ENCODE results near the gene UPP1.

Gene UPP1

DNA sequence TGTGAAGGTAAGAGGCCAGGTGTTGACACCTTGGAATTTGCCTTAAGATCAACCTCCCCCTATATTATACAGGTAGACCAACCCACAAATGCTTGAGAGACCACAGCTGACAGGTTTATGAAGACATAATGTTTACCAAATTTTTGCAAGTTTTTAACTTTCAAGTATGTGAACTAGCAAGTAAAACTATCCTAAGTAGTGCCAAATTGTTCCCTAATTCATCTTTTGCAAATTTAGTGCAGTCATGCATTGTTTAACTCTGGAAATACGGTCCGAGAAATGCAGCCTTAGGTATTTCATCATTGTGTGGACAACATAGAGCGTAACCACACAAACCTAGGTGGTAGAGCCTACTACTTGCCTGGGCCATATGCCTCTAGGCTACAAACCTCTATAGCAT is 10.7 kb downstream of the UPP1 start:
- no peak overlapping the region for H3K4me3 ChIP-seq (ENCODE audit: low read depth, low read length)
- TF ChIP-seq, protein P1, sequence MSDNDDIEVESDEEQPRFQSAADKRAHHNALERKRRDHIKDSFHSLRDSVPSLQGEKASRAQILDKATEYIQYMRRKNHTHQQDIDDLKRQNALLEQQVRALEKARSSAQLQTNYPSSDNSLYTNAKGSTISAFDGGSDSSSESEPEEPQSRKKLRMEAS (IDR thresholded peaks at IDR 0.05; ENCODE audit: low read depth, low read length), result no peak
- no peak for DNase-seq (ENCODE audit: low read depth)

DNA sequence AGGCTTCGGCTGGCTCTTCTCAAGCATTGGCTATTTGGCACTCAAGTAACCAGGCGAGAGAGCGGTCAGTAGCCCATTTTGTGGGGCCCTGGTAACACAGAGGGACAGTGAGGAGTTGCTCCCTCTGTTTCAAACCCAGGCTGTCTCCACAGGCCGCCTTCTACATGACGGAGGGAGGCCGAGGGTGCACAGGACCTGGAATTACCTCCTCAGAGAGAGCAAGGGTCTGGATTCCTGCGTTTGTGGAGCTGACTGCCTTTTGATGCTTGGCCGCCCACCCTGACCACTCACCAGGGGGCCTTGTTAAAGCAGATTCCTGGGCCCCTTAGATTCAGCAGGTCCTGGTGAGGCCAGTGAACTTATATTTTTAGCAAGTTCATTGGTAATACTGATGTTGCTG is 12.3 kb downstream of the UPP1 start:
- TF ChIP-seq, protein P1 (IDR thresholded peaks at IDR 0.05; ENCODE audit: low read depth, low read length), result no peak
- TF ChIP-seq MYC (IDR thresholded peaks at IDR 0.05; ENCODE audit: low read depth, low read length), result no peak
- DNase-seq (ENCODE audit: low read depth), result no peak
- H3K4me3 ChIP-seq (ENCODE audit: low read depth, low read length), result no peak overlapping the region

DNA sequence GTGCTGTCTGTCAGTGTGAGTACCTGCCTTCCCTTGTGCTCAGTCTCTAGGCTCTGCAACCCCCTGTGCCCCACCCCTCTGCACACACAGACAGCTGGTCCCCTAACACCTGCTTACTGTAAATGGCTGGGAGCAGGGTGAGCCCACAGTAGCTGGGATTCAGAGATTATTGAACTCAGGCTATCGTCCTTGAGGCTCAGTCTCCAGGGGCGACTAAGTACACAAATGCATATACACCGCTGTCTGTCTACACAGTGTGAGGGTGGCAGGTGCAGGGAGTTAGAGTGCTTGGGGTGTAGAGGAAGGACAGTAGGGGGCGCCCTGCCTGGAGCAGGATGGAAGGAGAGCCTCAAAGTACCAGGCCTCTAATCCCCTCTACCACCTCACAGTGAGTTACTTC is 12.9 kb downstream of the UPP1 start:
- DNase-seq (ENCODE audit: low read depth), result peak; percentile 38
- TF ChIP-seq, protein P1 (IDR thresholded peaks at IDR 0.05; ENCODE audit: low read depth, low read length), result no peak
- TF ChIP-seq, protein P2, sequence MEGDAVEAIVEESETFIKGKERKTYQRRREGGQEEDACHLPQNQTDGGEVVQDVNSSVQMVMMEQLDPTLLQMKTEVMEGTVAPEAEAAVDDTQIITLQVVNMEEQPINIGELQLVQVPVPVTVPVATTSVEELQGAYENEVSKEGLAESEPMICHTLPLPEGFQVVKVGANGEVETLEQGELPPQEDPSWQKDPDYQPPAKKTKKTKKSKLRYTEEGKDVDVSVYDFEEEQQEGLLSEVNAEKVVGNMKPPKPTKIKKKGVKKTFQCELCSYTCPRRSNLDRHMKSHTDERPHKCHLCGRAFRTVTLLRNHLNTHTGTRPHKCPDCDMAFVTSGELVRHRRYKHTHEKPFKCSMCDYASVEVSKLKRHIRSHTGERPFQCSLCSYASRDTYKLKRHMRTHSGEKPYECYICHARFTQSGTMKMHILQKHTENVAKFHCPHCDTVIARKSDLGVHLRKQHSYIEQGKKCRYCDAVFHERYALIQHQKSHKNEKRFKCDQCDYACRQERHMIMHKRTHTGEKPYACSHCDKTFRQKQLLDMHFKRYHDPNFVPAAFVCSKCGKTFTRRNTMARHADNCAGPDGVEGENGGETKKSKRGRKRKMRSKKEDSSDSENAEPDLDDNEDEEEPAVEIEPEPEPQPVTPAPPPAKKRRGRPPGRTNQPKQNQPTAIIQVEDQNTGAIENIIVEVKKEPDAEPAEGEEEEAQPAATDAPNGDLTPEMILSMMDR (IDR thresholded peaks at IDR 0.05; ENCODE audit: low read depth, low read length), result peak; percentile 45

DNA sequence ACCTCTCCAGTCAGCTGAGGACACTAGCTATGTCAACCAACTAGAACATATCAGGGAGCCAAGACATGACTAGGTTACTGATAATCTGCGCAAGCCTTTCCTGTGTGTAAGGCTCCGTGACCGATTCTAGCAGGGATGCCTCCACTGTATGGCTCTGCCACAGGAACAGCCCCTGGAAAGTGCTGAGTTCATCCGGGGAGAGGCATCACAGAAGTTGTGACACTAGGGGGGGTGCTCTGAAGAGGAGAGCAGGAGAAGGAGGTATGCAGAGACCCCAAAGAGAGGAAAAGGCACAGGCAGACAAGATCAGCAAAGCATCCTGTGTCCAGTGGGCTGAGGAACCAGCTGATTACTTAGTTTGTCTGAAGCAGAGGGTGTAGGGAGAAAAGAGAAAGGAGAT is 13.5 kb downstream of the UPP1 start:
- no peak overlapping the region for H3K4me3 ChIP-seq (ENCODE audit: low read depth, low read length)
- DNase-seq (ENCODE audit: low read depth), result no peak
- TF ChIP-seq, protein P1 (IDR thresholded peaks at IDR 0.05; ENCODE audit: low read depth, low read length), result no peak
- TF ChIP-seq, protein P2 (IDR thresholded peaks at IDR 0.05; ENCODE audit: low read depth, low read length), result no peak
- no peak for TF ChIP-seq MYC (IDR thresholded peaks at IDR 0.05; ENCODE audit: low read depth, low read length)
- no peak for TF ChIP-seq POLR2A (IDR thresholded peaks at IDR 0.05; ENCODE audit: extremely low read depth, insufficient read length)

More for the DNA sequence above, 12.9 kb downstream of the UPP1 start:
- no peak overlapping the region for H3K4me3 ChIP-seq (ENCODE audit: low read depth, low read length)

DNA sequence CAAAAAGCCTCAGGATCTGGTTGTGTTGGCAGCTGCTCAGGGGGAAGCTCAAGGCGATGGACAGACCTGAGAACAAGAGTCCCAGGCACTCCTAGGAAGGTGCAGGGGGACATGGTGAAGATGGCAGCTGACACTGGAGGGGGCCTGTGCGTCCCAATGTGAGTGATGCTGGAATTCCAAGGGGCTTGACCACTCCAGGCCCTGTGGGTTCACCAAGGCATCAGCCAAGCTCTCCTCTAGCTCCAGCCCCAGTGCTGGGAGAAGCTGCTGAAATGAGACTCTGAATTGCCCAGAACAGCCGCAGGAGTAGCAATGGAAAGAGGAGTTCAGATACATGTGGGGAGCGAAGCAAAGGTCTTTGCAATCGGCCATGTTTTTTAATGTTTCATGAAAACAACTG is 16.0 kb downstream of the UPP1 start:
- TF ChIP-seq, protein P2 (IDR thresholded peaks at IDR 0.05; ENCODE audit: low read depth, low read length), result no peak
- TF ChIP-seq MYC (IDR thresholded peaks at IDR 0.05; ENCODE audit: low read depth, low read length) (no peak), POLR2A (IDR thresholded peaks at IDR 0.05; ENCODE audit: extremely low read depth, insufficient read length) (no peak)
- TF ChIP-seq, protein P1 (IDR thresholded peaks at IDR 0.05; ENCODE audit: low read depth, low read length), result no peak
- DNase-seq (ENCODE audit: low read depth), result no peak
- H3K4me3 ChIP-seq (ENCODE audit: low read depth, low read length), result no peak overlapping the region

DNA sequence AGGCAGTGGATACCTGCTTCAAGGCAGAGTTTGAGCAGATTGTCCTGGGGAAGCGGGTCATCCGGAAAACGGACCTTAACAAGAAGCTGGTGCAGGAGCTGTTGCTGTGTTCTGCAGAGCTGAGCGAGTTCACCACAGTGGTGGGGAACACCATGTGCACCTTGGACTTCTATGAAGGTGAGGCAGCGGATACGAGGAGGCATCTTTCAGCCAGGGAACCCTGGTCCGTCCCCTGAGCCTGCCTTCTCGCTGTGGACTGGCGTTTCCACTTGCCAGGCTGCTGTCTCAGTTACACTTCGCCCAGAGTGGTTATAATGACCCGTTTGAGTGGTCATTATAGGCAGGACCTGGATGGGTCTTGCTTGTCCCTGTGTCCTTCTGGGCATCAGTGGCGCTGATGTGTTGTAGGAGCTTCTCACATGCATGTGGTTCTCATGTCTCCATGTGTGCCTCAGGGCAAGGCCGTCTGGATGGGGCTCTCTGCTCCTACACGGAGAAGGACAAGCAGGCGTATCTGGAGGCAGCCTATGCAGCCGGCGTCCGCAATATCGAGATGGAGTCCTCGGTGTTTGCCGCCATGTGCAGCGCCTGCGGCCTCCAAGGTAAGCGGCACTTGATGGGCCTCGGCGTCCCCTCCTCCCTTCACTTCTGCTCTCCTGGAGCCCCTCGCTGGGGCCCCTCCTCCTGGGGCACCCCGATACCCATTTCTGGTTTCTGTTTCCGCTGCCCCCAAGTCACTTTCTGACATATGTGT is 18.0 kb downstream of the UPP1 start:
- DNase-seq (ENCODE audit: low read depth), result no peak
- TF ChIP-seq MYC (IDR thresholded peaks at IDR 0.05; ENCODE audit: low read depth, low read length), result no peak
- TF ChIP-seq, protein P2 (IDR thresholded peaks at IDR 0.05; ENCODE audit: low read depth, low read length), result no peak
- TF ChIP-seq, protein P1 (IDR thresholded peaks at IDR 0.05; ENCODE audit: low read depth, low read length), result no peak
- no peak for TF ChIP-seq POLR2A (IDR thresholded peaks at IDR 0.05; ENCODE audit: extremely low read depth, insufficient read length)
- H3K4me3 ChIP-seq (ENCODE audit: low read depth, low read length), result no peak overlapping the region

Data from NB4 (cell line).